ENCODE data around the gene ELFN2. TPM values are rescaled to one million over a fixed set of nuclear protein-coding genes. Genes with fewer than 3 reads are reported as not detected.

Gene ELFN2
- total RNA-seq, 1 donor from 2014 or later, result 0.53 TPM

DNA sequence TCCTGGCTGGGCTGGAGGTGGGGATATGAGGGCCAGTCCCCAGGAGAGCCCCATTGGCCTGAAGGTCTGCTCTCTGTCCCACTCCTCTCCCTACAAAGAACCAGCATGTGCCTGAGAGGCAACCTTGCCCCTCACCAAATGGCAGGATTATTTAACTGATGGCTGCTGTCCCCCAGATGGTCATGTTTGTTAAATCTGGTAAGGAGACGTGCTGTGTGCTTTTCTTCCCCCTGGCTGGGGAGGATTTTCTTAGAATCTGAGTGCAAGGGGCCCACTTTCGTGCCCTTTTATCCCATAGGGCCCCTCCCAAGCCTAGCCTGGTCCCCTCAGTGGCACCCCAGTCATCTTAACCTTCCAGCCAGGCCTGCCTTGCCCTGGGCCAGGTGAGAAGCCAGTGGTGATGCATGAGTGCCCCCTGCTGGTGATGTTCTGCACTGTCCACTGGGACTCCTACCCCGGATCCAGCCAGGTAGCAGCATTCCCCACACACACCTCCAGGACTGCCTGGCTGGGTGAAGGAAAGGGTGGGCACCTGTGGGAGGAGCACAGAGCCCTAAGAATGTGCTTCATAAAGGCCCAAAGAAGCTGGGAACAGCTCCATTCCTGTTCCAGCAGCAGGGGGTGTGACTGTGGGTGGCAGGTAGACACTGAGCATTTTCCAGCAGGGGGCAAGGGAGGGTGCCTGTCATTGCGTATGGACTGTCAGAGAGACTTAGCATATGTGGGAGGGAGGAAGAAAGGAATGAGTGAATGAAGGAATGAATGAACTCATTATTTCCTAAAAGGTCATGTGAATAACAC, 30.0 kb upstream of the ELFN2 start:
- TF ChIP-seq, protein P1, sequence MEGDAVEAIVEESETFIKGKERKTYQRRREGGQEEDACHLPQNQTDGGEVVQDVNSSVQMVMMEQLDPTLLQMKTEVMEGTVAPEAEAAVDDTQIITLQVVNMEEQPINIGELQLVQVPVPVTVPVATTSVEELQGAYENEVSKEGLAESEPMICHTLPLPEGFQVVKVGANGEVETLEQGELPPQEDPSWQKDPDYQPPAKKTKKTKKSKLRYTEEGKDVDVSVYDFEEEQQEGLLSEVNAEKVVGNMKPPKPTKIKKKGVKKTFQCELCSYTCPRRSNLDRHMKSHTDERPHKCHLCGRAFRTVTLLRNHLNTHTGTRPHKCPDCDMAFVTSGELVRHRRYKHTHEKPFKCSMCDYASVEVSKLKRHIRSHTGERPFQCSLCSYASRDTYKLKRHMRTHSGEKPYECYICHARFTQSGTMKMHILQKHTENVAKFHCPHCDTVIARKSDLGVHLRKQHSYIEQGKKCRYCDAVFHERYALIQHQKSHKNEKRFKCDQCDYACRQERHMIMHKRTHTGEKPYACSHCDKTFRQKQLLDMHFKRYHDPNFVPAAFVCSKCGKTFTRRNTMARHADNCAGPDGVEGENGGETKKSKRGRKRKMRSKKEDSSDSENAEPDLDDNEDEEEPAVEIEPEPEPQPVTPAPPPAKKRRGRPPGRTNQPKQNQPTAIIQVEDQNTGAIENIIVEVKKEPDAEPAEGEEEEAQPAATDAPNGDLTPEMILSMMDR (conservative IDR thresholded peaks at IDR 0.05), result peak; percentile 97
- Mint-ChIP-seq H3K36me3 (no peaks in the 10 kb centered on the region), H3K4me1 (ENCODE audit: unreplicated experiment) (peaks cover 19% of the 10 kb centered on the region), H3K27ac (peak overlapping the region; percentile 70), H3K27me3 (peaks cover 51% of the 10 kb centered on the region), H3K9me3 (no peaks in the 10 kb centered on the region), H3K4me3 (no peak overlapping the region)
- peak; percentile 88 for DNase-seq (ENCODE audit: extremely low spot score, unreplicated experiment)

GRCh38 chr22:37456346-37456745, 29.1 kb upstream of the ELFN2 start:
- Mint-ChIP-seq H3K4me1 (ENCODE audit: unreplicated experiment) (peaks cover 19% of the 10 kb centered on the region), H3K27me3 (peaks cover 45% of the 10 kb centered on the region), H3K36me3 (no peaks in the 10 kb centered on the region), H3K27ac (no peak overlapping the region), H3K9me3 (no peaks in the 10 kb centered on the region), H3K4me3 (no peak overlapping the region)
- no peak for DNase-seq (ENCODE audit: extremely low spot score, unreplicated experiment)
- TF ChIP-seq, protein P1 (conservative IDR thresholded peaks at IDR 0.05), result no peak

DNA sequence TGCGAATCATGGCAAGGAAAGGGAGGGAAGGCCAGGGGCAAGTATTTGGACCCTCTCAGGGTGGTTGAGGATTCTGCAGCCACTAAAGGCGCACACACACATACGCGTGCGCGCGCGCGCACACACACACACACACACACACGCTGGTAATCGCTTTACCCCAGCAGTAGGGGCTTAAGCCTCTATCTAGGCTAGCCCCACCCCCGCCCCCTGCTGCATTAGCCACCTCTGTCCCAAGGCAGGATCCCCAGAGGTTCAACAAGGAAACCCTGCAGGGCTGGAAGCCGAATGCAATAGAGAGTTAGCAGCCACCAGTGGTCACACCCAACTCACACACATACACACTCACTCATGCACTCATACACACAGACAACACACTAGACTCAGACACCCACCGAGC, 28.6 kb upstream of the ELFN2 start:
- Mint-ChIP-seq H3K27ac (no peak overlapping the region), H3K4me3 (no peak overlapping the region), H3K9me3 (no peaks in the 10 kb centered on the region), H3K4me1 (ENCODE audit: unreplicated experiment) (peaks cover 19% of the 10 kb centered on the region), H3K27me3 (peaks cover 45% of the 10 kb centered on the region), H3K36me3 (no peaks in the 10 kb centered on the region)
- DNase-seq (ENCODE audit: extremely low spot score, unreplicated experiment), result no peak
- TF ChIP-seq, protein P1 (conservative IDR thresholded peaks at IDR 0.05), result no peak

- TF ChIP-seq, protein P1 (conservative IDR thresholded peaks at IDR 0.05), result no peak
- H3K36me3 Mint-ChIP-seq, result no peaks in the 10 kb centered on the region
- no peak overlapping the region for H3K4me3 Mint-ChIP-seq
- peaks cover 19% of the 10 kb centered on the region for H3K4me1 Mint-ChIP-seq (ENCODE audit: unreplicated experiment)
- peak overlapping the region; percentile 80 for H3K27ac Mint-ChIP-seq
- peaks cover 45% of the 10 kb centered on the region for H3K27me3 Mint-ChIP-seq
- H3K9me3 Mint-ChIP-seq, result no peaks in the 10 kb centered on the region
- DNase-seq (ENCODE audit: extremely low spot score, unreplicated experiment), result no peak
Measured at GRCh38 chr22:37454857-37455686, 27.8 kb upstream of the ELFN2 start.

- DNase-seq (ENCODE audit: extremely low spot score, unreplicated experiment), result no peak
- TF ChIP-seq, protein P1 (conservative IDR thresholded peaks at IDR 0.05), result no peak
- Mint-ChIP-seq H3K27me3 (peaks cover 38% of the 10 kb centered on the region), H3K4me1 (ENCODE audit: unreplicated experiment) (peaks cover 19% of the 10 kb centered on the region), H3K9me3 (no peaks in the 10 kb centered on the region), H3K4me3 (no peak overlapping the region), H3K27ac (no peak overlapping the region), H3K36me3 (no peaks in the 10 kb centered on the region)
Measured at GRCh38 chr22:37453696-37454095, 26.4 kb upstream of the ELFN2 start.

Data from type B pancreatic cell (in vitro differentiated cells).